ENCODE results near the gene CDK14. TPM values are rescaled to one million over a fixed set of nuclear protein-coding genes. Genes with fewer than 3 reads are reported as not detected.

Gene CDK14
- total RNA-seq, 4 donors from 2014 or later: 1.1 to 12.7 (median 5.8) TPM

GRCh38 chr7:90661290-90662151 is 65.4 kb downstream of the CDK14 start:
- WGBS, 2 donors: 55 to 56% methylated on average over 6 of the region's 6 CpGs
- DNase-seq (ENCODE audit: low spot score in 2 of 2): no peak
- no peak for TF ChIP-seq POLR2A (IDR thresholded peaks at IDR 0.05)
- TF ChIP-seq, protein P1, sequence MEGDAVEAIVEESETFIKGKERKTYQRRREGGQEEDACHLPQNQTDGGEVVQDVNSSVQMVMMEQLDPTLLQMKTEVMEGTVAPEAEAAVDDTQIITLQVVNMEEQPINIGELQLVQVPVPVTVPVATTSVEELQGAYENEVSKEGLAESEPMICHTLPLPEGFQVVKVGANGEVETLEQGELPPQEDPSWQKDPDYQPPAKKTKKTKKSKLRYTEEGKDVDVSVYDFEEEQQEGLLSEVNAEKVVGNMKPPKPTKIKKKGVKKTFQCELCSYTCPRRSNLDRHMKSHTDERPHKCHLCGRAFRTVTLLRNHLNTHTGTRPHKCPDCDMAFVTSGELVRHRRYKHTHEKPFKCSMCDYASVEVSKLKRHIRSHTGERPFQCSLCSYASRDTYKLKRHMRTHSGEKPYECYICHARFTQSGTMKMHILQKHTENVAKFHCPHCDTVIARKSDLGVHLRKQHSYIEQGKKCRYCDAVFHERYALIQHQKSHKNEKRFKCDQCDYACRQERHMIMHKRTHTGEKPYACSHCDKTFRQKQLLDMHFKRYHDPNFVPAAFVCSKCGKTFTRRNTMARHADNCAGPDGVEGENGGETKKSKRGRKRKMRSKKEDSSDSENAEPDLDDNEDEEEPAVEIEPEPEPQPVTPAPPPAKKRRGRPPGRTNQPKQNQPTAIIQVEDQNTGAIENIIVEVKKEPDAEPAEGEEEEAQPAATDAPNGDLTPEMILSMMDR (IDR thresholded peaks at IDR 0.05): no peak

GRCh38 chr7:90663176-90663575 is 67.1 kb downstream of the CDK14 start:
- no peak overlapping the region for H3K4me3 ChIP-seq (ENCODE audit: low read depth, poor library complexity, severe bottlenecking)
- TF ChIP-seq, protein P1 (IDR thresholded peaks at IDR 0.05): no peak
- no peak for TF ChIP-seq POLR2A (IDR thresholded peaks at IDR 0.05)
- intact Hi-C loops (cut with DNase I; ENCODE audit: low total_unique reads): no loop called here
- DNase-seq (ENCODE audit: low spot score in 2 of 2): no peak
- 55 to 68% methylated on average over 3 of the region's 3 CpGs for WGBS, 2 donors

More at GRCh38 chr7:90661290-90662151, 65.4 kb downstream of the CDK14 start:
- H3K4me3 ChIP-seq (ENCODE audit: low read depth, poor library complexity, severe bottlenecking): no peak overlapping the region
- intact Hi-C loops (cut with DNase I; ENCODE audit: low total_unique reads): no loop called here

DNA sequence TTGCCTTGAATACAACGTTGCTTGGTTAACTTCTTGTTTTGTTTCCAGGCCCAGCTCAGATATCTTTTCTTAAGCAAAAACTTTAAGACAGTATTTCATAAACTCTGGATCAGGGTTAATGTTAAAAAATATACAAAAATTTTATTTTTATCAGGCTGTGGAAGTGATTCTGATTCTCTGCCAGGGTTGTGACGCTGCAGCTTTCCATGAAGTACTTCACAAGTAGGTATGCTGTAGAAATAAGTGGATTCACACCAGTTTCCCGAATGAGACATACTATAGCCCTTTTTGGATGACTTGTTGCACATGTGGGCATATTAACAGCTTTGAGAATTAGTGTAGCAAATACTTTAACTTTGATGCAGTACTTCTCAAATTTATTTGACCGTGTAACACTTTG is 70.1 kb downstream of the CDK14 start:
- no peak overlapping the region for H3K4me3 ChIP-seq (ENCODE audit: low read depth, poor library complexity, severe bottlenecking)
- no peak for DNase-seq (ENCODE audit: low spot score in 2 of 2)
- TF ChIP-seq POLR2A (IDR thresholded peaks at IDR 0.05): no peak
- TF ChIP-seq, protein P1 (IDR thresholded peaks at IDR 0.05): no peak
- 68 to 89% methylated on average over 4 of the region's 4 CpGs for WGBS, 2 donors
- intact Hi-C loops (cut with DNase I; ENCODE audit: low total_unique reads): no loop called here

DNA sequence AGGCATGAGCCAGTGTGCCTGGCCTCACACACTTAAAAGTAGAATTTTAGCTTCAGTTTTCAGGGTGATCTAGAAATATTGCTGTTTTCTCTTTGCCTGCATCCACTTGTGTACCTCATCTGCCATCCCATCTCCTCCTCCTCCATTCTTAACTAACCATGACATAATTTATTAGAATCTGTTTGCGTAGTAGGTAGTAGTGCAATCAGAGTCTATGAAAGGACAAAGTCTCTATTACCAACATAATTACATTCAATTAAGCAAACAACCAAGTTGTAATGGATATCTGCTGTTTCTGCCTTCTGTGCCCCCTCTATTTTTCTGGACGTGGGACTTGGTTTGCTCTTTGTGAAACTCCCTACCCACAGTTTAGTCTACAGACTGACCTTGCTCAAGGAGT is 72.9 kb downstream of the CDK14 start:
- intact Hi-C loops (cut with DNase I; ENCODE audit: low total_unique reads): no loop called here
- H3K4me3 ChIP-seq (ENCODE audit: low read depth, poor library complexity, severe bottlenecking): no peak overlapping the region
- no peak for TF ChIP-seq POLR2A (IDR thresholded peaks at IDR 0.05)
- TF ChIP-seq, protein P1 (IDR thresholded peaks at IDR 0.05): no peak
- 48 to 86% methylated on average over 2 of the region's 2 CpGs for WGBS, 2 donors
- DNase-seq (ENCODE audit: low spot score in 2 of 2): no peak

GRCh38 chr7:90669492-90669891 is 73.4 kb downstream of the CDK14 start:
- TF ChIP-seq POLR2A (IDR thresholded peaks at IDR 0.05): no peak
- TF ChIP-seq, protein P1 (IDR thresholded peaks at IDR 0.05): no peak
- intact Hi-C loops (cut with DNase I; ENCODE audit: low total_unique reads): no loop called here

More at GRCh38 chr7:90669492-90669891, 73.4 kb downstream of the CDK14 start:
- no peak for DNase-seq (ENCODE audit: low spot score in 2 of 2)
- 61 to 70% methylated on average over 1 of the region's 1 CpG for WGBS, 2 donors
- H3K4me3 ChIP-seq (ENCODE audit: low read depth, poor library complexity, severe bottlenecking): no peak overlapping the region
